IMR-90 (cell line): ENCODE results near the gene DHX34. TPM values are rescaled to one million over a fixed set of nuclear protein-coding genes. Genes with fewer than 3 reads are reported as not detected.

ENCODE experiments used
- ATAC-seq: fragments of 200-7000 bp; cut with Tn5 transposase; 2 replicates; pipeline ENCODE4 v1.9.1; 2020; ENCODE audit warnings: low read depth, mild to moderate bottlenecking, moderate library complexity
- BruUV-seq: library from RNA; stranded (reverse); fragments of 400-500 nt; replicated peaks from 2 replicates; lab custom pipeline; 2021; lab: Mats Ljungman, UMichigan
- CTCF ChIA-PET: fragments of 300-600 bp; formaldehyde crosslinking; extraction: SDS; loops from one replicate; lab custom pipeline; 2021; ENCODE audit warnings: antibody characterized with exemption; lab: Yijun Ruan, JAX
- POLR2A ChIA-PET: fragments of 300-600 bp; sonication (Branson Sonifier 250); formaldehyde crosslinking; loops from one replicate; lab custom pipeline; 2022; ENCODE audit warnings: antibody characterized with exemption; ENCODE audit not compliant: unreplicated experiment; lab: Charles Lee
- DNase-seq: peaks from one replicate; pipeline ENCODE4 v3.0.0; 2013
- H2AFZ ChIP-seq: replicated peaks from 2 replicates; pipeline ENCODE3; 2013; ENCODE audit warnings: low read length, mild to moderate bottlenecking; ENCODE audit not compliant: poor library complexity
- H2AK5ac ChIP-seq: 2 replicates; pipeline ENCODE4 v1.6.1; 2013; ENCODE audit warnings: low read depth, low read length, inconsistent platforms
- H2AK9ac ChIP-seq: replicated peaks from 2 replicates; pipeline ENCODE3; 2013; ENCODE audit warnings: mild to moderate bottlenecking, low read depth, low read length, moderate library complexity; ENCODE audit not compliant: poor library complexity
- H2BK120ac ChIP-seq: 2 replicates; pipeline ENCODE4 v1.6.1; 2013; ENCODE audit warnings: low read depth, low read length, inconsistent platforms
- H2BK15ac ChIP-seq: 3 replicates; pipeline ENCODE4 v1.6.1; 2013; ENCODE audit warnings: low read depth, low read length, inconsistent platforms
- H2BK20ac ChIP-seq: 2 replicates; pipeline ENCODE4 v1.6.1; 2013; ENCODE audit warnings: low read depth, mild to moderate bottlenecking, inconsistent platforms, low read length, moderate library complexity
- H2BK5ac ChIP-seq: 2 replicates; pipeline ENCODE4 v1.6.1; 2013; ENCODE audit warnings: mild to moderate bottlenecking, low read depth, low read length, inconsistent platforms; ENCODE audit not compliant: poor library complexity, severe bottlenecking
- H3K14ac ChIP-seq: replicated peaks from 2 replicates; pipeline ENCODE4 v1.6.1; 2013; ENCODE audit warnings: low read depth, low read length, inconsistent platforms
- H3K18ac ChIP-seq: 2 replicates; pipeline ENCODE4 v1.6.1; 2013; ENCODE audit warnings: low read depth, low read length, control low read depth
- H3K23ac ChIP-seq: 2 replicates; pipeline ENCODE4 v1.6.1; 2013; ENCODE audit warnings: low read depth, low read length, inconsistent platforms
- H3K27ac ChIP-seq: 2 replicates; pipeline ENCODE4 v1.5.1; 2013; ENCODE audit warnings: mild to moderate bottlenecking, control low read depth, low read length; ENCODE audit not compliant: insufficient read depth
- H3K27me3 ChIP-seq: 2 replicates; pipeline ENCODE4 v1.6.1; 2013; ENCODE audit warnings: low read length; ENCODE audit not compliant: control insufficient read depth, insufficient read depth
- H3K36me3 ChIP-seq: 2 replicates; pipeline ENCODE4 v1.6.1; 2013; ENCODE audit warnings: low read length, mixed read lengths; ENCODE audit not compliant: control insufficient read depth, insufficient read depth
- H3K4ac ChIP-seq: 2 replicates; pipeline ENCODE4 v1.6.1; 2013; ENCODE audit warnings: low read depth, low read length, inconsistent platforms
- H3K4me1 ChIP-seq: 2 replicates; pipeline ENCODE4 v1.6.1; 2013; ENCODE audit warnings: low read length, mixed read lengths; ENCODE audit not compliant: control insufficient read depth, insufficient read depth
- H3K4me2 ChIP-seq: 2 replicates; pipeline ENCODE4 v1.6.1; 2013; ENCODE audit warnings: low read depth, mild to moderate bottlenecking, control low read depth, low read length, moderate library complexity
- H3K4me3 ChIP-seq: 2 replicates; pipeline ENCODE4 v1.5.1; 2013; ENCODE audit warnings: low read depth, mild to moderate bottlenecking, control low read depth, low read length, moderate library complexity; ENCODE audit not compliant: insufficient read depth
- H3K56ac ChIP-seq: 2 replicates; pipeline ENCODE4 v1.6.1; 2013; ENCODE audit warnings: low read length, inconsistent platforms; ENCODE audit not compliant: insufficient read depth; ENCODE audit errors: extremely low read depth
- H3K79me1 ChIP-seq, 2 experiments: 2 replicates each; pipeline ENCODE4 v1.6.1; 2013; ENCODE audit warnings: low read length in 2 of 2, inconsistent platforms in 1 of 2, low read depth in 1 of 2
- H3K9ac ChIP-seq: 2 replicates; pipeline ENCODE4 v1.6.1; 2013; ENCODE audit warnings: low read depth, low read length, control low read depth
- H3K9me1 ChIP-seq: 2 replicates; pipeline ENCODE4 v1.6.1; 2013; ENCODE audit warnings: low read length, inconsistent platforms; ENCODE audit not compliant: insufficient read depth
- H3K9me3 ChIP-seq: 2 replicates; pipeline ENCODE4 v1.6.1; 2013; ENCODE audit warnings: low read length; ENCODE audit not compliant: control insufficient read depth, insufficient read depth
- H4K20me1 ChIP-seq: 2 replicates; pipeline ENCODE4 v1.6.1; 2013; ENCODE audit warnings: low read length, inconsistent platforms; ENCODE audit not compliant: insufficient read depth
- H4K5ac ChIP-seq: 2 replicates; pipeline ENCODE4 v1.6.1; 2013; ENCODE audit warnings: mild to moderate bottlenecking, low read depth, low read length, control low read depth
- H4K8ac ChIP-seq, 2 experiments: 2 replicates each; pipeline ENCODE4 v1.6.1; 2013; ENCODE audit warnings: low read depth in 2 of 2, low read length in 2 of 2, control low read depth in 1 of 2, inconsistent platforms in 1 of 2
- H4K91ac ChIP-seq: 2 replicates; pipeline ENCODE4 v1.6.1; 2013; ENCODE audit warnings: low read depth, low read length, inconsistent platforms; ENCODE audit not compliant: insufficient read depth
- BHLHE40 ChIP-seq: fragments of 150-350 bp; IDR thresholded peaks from 2 replicates; pipeline ENCODE4 v1.6.1; 2016; ENCODE audit warnings: mild to moderate bottlenecking, low read depth, low read length
- CEBPB ChIP-seq: IDR thresholded peaks from 2 replicates; pipeline ENCODE4 v1.6.1; 2012; ENCODE audit warnings: low read depth, low read length, improper control_type of control experiment
- CTCF ChIP-seq: conservative IDR thresholded peaks from 2 replicates; pipeline ENCODE4 v1.5.1; 2012; ENCODE audit warnings: mild to moderate bottlenecking, low read depth, low read length, improper control_type of control experiment
- FOS ChIP-seq: fragments of 150-350 bp; IDR thresholded peaks from 2 replicates; pipeline ENCODE4 v1.6.1; 2016; ENCODE audit warnings: low read depth, low read length
- MAZ ChIP-seq: IDR thresholded peaks from 2 replicates; pipeline ENCODE4 v1.6.1; 2012; ENCODE audit warnings: low read depth, mild to moderate bottlenecking, low read length, improper control_type of control experiment, moderate library complexity, borderline replicate concordance
- MXI1 ChIP-seq: IDR thresholded peaks from 2 replicates; pipeline ENCODE4 v1.6.1; 2012; ENCODE audit warnings: low read depth, mild to moderate bottlenecking, low read length, moderate library complexity, borderline replicate concordance
- NFE2L2 ChIP-seq: fragments of 150-350 bp; IDR thresholded peaks from 2 replicates; pipeline ENCODE4 v1.6.1; 2016; ENCODE audit warnings: low read depth, mild to moderate bottlenecking, low read length
- RFX5 ChIP-seq: IDR thresholded peaks from 2 replicates; pipeline ENCODE4 v1.8.0; 2012; ENCODE audit warnings: low read depth, mild to moderate bottlenecking, low read length, moderate library complexity
- SMC3 ChIP-seq: fragments of 150-350 bp; IDR thresholded peaks from 2 replicates; pipeline ENCODE4 v1.6.1; 2016; ENCODE audit warnings: low read depth, mild to moderate bottlenecking, antibody characterized with exemption, low read length, moderate library complexity
- WGBS, 2 experiments: methylation state at CpG; one replicate each; pipeline versions ENCODE4 v1.1.5 to v1.1.7; 2013; ENCODE audit warnings: missing lambda C conversion rate in 2 of 2; ENCODE audit not compliant: insufficient read length in 1 of 2; ENCODE audit errors: extremely low coverage in 2 of 2; 5-methylcytosine and 5-hydroxymethylcytosine counted together
- dilution Hi-C: fragments of 300-500 bp; cut with HindIII; formaldehyde crosslinking; loops from one replicate; pipeline ENCODE4 v1.14.3; 2018; ENCODE audit warnings: low sequenced_read_pairs; ENCODE audit not compliant: unreplicated experiment
- in situ Hi-C: fragments of 300-500 bp; cut with MboI; formaldehyde crosslinking; loops from 3 replicates; pipeline ENCODE4 v1.14.3; 2019; ENCODE audit warnings: low sequenced_read_pairs, inconsistent platforms, mixed read lengths
- intact Hi-C: fragments of 100-400 bp; cut with micrococcal nuclease; formaldehyde crosslinking; loops from 2 replicates; pipeline ENCODE4 v1.10.0; 2022
- polyA plus RNA-seq, 3 experiments: library from polyadenylated mRNA; depleted of rRNA; stranded (reverse); fragments of >200 nt; gene quantifications; 2 replicates each; pipeline ENCODE4 v1.2.3, GENCODE V29; 2012; ENCODE audit warnings: low replicate concordance in 1 of 3
- total RNA-seq: library from RNA; depleted of rRNA; stranded (reverse); fragments of >200 nt; gene quantifications from 2 replicates; pipeline ENCODE4 v1.2.3, GENCODE V29; 2012

Gene DHX34
- total and polyA plus RNA-seq, 2 of the 4 experiments (the other 2 are of a cell fraction): 4.5 to 13.7 TPM

GRCh38 chr19:47381121-47381520 lies 32.0 kb downstream of the DHX34 start:
- BruUV-seq: no TSS peak
- Histone ChIP-seq H3K79me1 (no peaks in the 10 kb centered on the region), H2BK20ac (no peak overlapping the region), H2BK15ac (no peak overlapping the region), H4K91ac (no peak overlapping the region), H2BK5ac (no peak overlapping the region), H3K23ac (no peak overlapping the region), H2AK9ac (no peak overlapping the region), H2BK120ac (no peak overlapping the region), H4K8ac (no peak overlapping the region), H3K4me1 (no peaks in the 10 kb centered on the region), H3K27ac (no peak overlapping the region), H2AK5ac (no peak overlapping the region), H3K9ac (no peak overlapping the region), H3K14ac (no peak overlapping the region), H3K56ac (no peak overlapping the region), H3K4ac (no peak overlapping the region), H3K4me3 (no peak overlapping the region), H2AFZ (no peak overlapping the region), H3K4me2 (no peak overlapping the region), H3K27me3 (no peaks in the 10 kb centered on the region), H3K18ac (no peak overlapping the region), H3K9me1 (no peaks in the 10 kb centered on the region), H3K9me3 (no peaks in the 10 kb centered on the region), H4K5ac (no peak overlapping the region), H4K20me1 (0 out of 2 replicates have a peak, but pooled peaks cover 7% of the 10 kb centered on the region), H3K36me3 (peaks cover 53% of the 10 kb centered on the region)
- WGBS, 2 experiments: 90% methylated on average over 2 of the region's 14 CpGs; no CpG with 5 or more reads in 1 of the 2 experiments
- TF ChIP-seq FOS (no peak), MAZ (no peak), RFX5 (no peak), CEBPB (no peak), SMC3 (no peak), MXI1 (no peak), CTCF (no peak), NFE2L2 (no peak), BHLHE40 (no peak)
- ChIA-PET POLR2A (no interaction called here), CTCF (no interaction called here)
- in situ Hi-C loops (no loop called here), intact Hi-C loops (no loop called here), dilution Hi-C loops (no loop called here)
- no peak for DNase-seq
- ATAC-seq: no peak
